K562 (cell line): ENCODE results near the gene LOXHD1. TPM values are rescaled to one million over a fixed set of nuclear protein-coding genes. Genes with fewer than 3 reads are reported as not detected.

Experiments used
- ATAC-seq: fragments of 200-7000 bp; cut with Tn5 transposase; 3 replicates; pipeline ENCODE4 v1.9.1; 2020; ENCODE audit warnings: moderate library complexity
- BruUV-seq: library from RNA; stranded (reverse); fragments of 400-500 nt; replicated peaks from 2 replicates; lab custom pipeline; 2021; lab: Mats Ljungman, UMichigan
- CTCF ChIA-PET: fragments of 300-600 bp; formaldehyde crosslinking; extraction: SDS; loops from one replicate; lab custom pipeline; 2021; ENCODE audit warnings: low intra/inter-chr PET ratio; lab: Yijun Ruan, JAX
- POLR2A ChIA-PET: fragments of 300-600, 350-650 bp; sonication (Branson Sonifier 250); formaldehyde crosslinking; extraction: SDS; loops from one replicate; lab custom pipeline; 2021; ENCODE audit warnings: antibody characterized with exemption, inconsistent platforms; lab: Yijun Ruan, JAX
- DNase-seq, 4 experiments: peaks; one replicate each; pipeline versions ENCODE4 v3.0.0 to v3.0.0-alpha.2; 2011 to 2018; ENCODE audit warnings: low spot score in 3 of 4, mixed read lengths in 3 of 4; ENCODE audit errors: extremely low read depth in 1 of 4
- FAIRE-seq: peaks from 2 replicates; lab custom pipeline; 2011; peaks lifted over from hg19 to GRCh38; lab: Jason Lieb, UNC
- H2AFZ ChIP-seq: 2 replicates; pipeline ENCODE4 v1.6.0; 2011; ENCODE audit warnings: low read depth, low read length, control low read depth, inconsistent platforms
- H3K27ac ChIP-seq: fragments of 200-600 bp; 3 replicates; pipeline ENCODE4 v1.8.0; 2011; ENCODE audit warnings: low read depth, mild to moderate bottlenecking, control low read depth, inconsistent platforms, low read length, moderate library complexity, mixed read lengths; ENCODE audit errors: extremely low read depth
- H3K27me3 ChIP-seq, 2 experiments: fragments of 300-600 bp in 1 of 2; 2 replicates in 1 of 2; 3 replicates in 1 of 2; pipeline versions ENCODE4 v1.6.0 to v1.8.0; 2011; ENCODE audit warnings: inconsistent platforms in 2 of 2, low read length in 2 of 2, mild to moderate bottlenecking in 1 of 2, mixed read lengths in 1 of 2, moderate library complexity in 1 of 2; ENCODE audit not compliant: control insufficient read depth in 2 of 2, insufficient read depth in 2 of 2
- H3K36me3 ChIP-seq: fragments of 300-600 bp; 3 replicates; pipeline ENCODE4 v1.8.0; 2011; ENCODE audit warnings: mild to moderate bottlenecking, low read length, inconsistent platforms; ENCODE audit not compliant: control insufficient read depth, insufficient read depth
- H3K4me1 ChIP-seq, 2 experiments: fragments of 200-600 bp in 1 of 2; replicated peaks in 1 of 2; 2 replicates in 1 of 2; 3 replicates in 1 of 2; pipeline versions ENCODE4 v1.5.1 to v1.8.0; 2011; ENCODE audit warnings: inconsistent platforms in 2 of 2, low read length in 2 of 2, mild to moderate bottlenecking in 1 of 2, mixed read lengths in 1 of 2, moderate library complexity in 1 of 2; ENCODE audit not compliant: control insufficient read depth in 2 of 2, insufficient read depth in 2 of 2
- H3K4me2 ChIP-seq: 2 replicates; pipeline ENCODE4 v1.6.1; 2011; ENCODE audit warnings: low read length, control low read depth, inconsistent platforms, mixed read lengths; ENCODE audit not compliant: insufficient read depth
- H3K4me3 ChIP-seq: fragments of 200-600 bp; sonication (generic), shearing (Covaris generic); 2 replicates; pipeline ENCODE4 v1.5.1; 2016; ENCODE audit warnings: control low read depth, inconsistent platforms
- H3K79me2 ChIP-seq: fragments of 200-600 bp; 3 replicates; pipeline ENCODE4 v1.8.0; 2011; ENCODE audit warnings: low read length, inconsistent platforms; ENCODE audit not compliant: control insufficient read depth, insufficient read depth
- H3K9ac ChIP-seq, 2 experiments: 2 replicates each; pipeline versions ENCODE4 v1.6.0 to v1.6.1; 2011; ENCODE audit warnings: low read depth in 2 of 2, low read length in 2 of 2, control low read depth in 1 of 2, inconsistent platforms in 1 of 2, mild to moderate bottlenecking in 1 of 2, mixed read lengths in 1 of 2; ENCODE audit not compliant: insufficient read depth in 1 of 2
- H3K9me1 ChIP-seq: one replicate; pipeline ENCODE4 v1.6.0; 2011; ENCODE audit warnings: inconsistent platforms, mild to moderate bottlenecking, low read length, moderate library complexity; ENCODE audit not compliant: control insufficient read depth, insufficient read depth
- H3K9me3 ChIP-seq: replicated peaks from 2 replicates; pipeline ENCODE4 v1.5.1; 2011; ENCODE audit warnings: low read depth, low read length, inconsistent platforms; ENCODE audit not compliant: control insufficient read depth, insufficient read depth
- H4K20me1 ChIP-seq: replicated peaks from 2 replicates; pipeline ENCODE4 v1.6.1; 2011; ENCODE audit warnings: low read length, inconsistent platforms, mixed read lengths; ENCODE audit not compliant: control insufficient read depth, insufficient read depth
- ARNT ChIP-seq, 2 experiments: fragments of 450-650 bp; IDR thresholded peaks; 2 replicates each; pipeline ENCODE4 v1.6.1; 2016; ENCODE audit warnings: mild to moderate bottlenecking in 1 of 2
- HNRNPLL ChIP-seq: fragments of 200-400 bp; formaldehyde crosslinking; IDR thresholded peaks from 2 replicates; pipeline ENCODE4 v1.6.1; 2017; ENCODE audit warnings: low read length, low read depth, mild to moderate bottlenecking; ENCODE audit not compliant: poor library complexity, severe bottlenecking
- PCBP1 ChIP-seq: fragments of 200-400 bp; formaldehyde crosslinking; IDR thresholded peaks from 2 replicates; pipeline ENCODE4 v1.6.1; 2018; ENCODE audit warnings: mild to moderate bottlenecking, low read depth, low read length; ENCODE audit not compliant: poor library complexity, severe bottlenecking
- ZNF76 ChIP-seq: fragments of 250-450 bp; sonication (Bioruptor Pico); IDR thresholded peaks from 2 replicates; pipeline ENCODE4 v1.4.0; 2020; ENCODE audit warnings: mild to moderate bottlenecking, moderate library complexity, borderline replicate concordance
- WGBS: fragments of 100-300 bp; shearing (Covaris generic); methylation state at CpG from one replicate; pipeline ENCODE4 v1.1.6; 2016; ENCODE audit warnings: low coverage, mixed read lengths; ENCODE audit not compliant: insufficient coverage; ENCODE audit errors: missing lambda C conversion rate; 5-methylcytosine and 5-hydroxymethylcytosine counted together
- in situ Hi-C: fragments of 300-500 bp; cut with MboI; formaldehyde crosslinking; loops from 4 replicates; pipeline ENCODE4 v1.15.0; 2018; ENCODE audit warnings: inconsistent platforms, mixed read lengths
- intact Hi-C: fragments of 100-400 bp; cut with micrococcal nuclease; formaldehyde crosslinking; loops from 2 replicates; pipeline ENCODE4 v1.14.2; 2022
- polyA plus RNA-seq, 8 experiments: library from polyadenylated mRNA; depleted of rRNA in 4 of 8; stranded (reverse) in 5 of 8; unstranded in 3 of 8; fragments of >200 nt; fragmentation: Nextera tagmentation in 2 of 8; fragmentation: Illumina TruSeq in 1 of 8; extraction: Ambion mirVana in 2 of 8; extraction: Trizol in 1 of 8; gene quantifications; 2 replicates each; pipeline versions ENCODE4 v1.2.1 to v1.2.3, GENCODE V29; 2011 to 2014; ENCODE audit warnings: inconsistent platforms in 1 of 8, missing spikeins in 1 of 8
- total RNA-seq, 7 experiments: library from RNA; depleted of rRNA in 6 of 7; stranded (reverse); fragments of >200 nt in 6 of 7; fragmentation: Illumina TruSeq in 2 of 7; extraction: Trizol in 2 of 7; gene quantifications; 2 replicates each; pipeline versions ENCODE4 v1.2.1 to v1.2.3, GENCODE V29; 2011 to 2021; ENCODE audit warnings: low replicate concordance in 1 of 7
- TF ChIP-seq, protein P1 (sequence below): conservative IDR thresholded peaks from 2 replicates; pipeline ENCODE4 v1.6.1; 2011; ENCODE audit warnings: low read depth, mild to moderate bottlenecking, low read length; ENCODE audit not compliant: control insufficient read depth
- TF ChIP-seq, protein P2 (sequence below): fragments of 250-450 bp; sonication (Bioruptor Pico); IDR thresholded peaks from 2 replicates; pipeline ENCODE4 v1.4.0; 2020; ENCODE audit warnings: borderline replicate concordance
- TF ChIP-seq, protein P3 (sequence below): fragments of 250-450 bp; sonication (Bioruptor Pico); IDR thresholded peaks from 2 replicates; pipeline ENCODE4 v1.4.0; 2020; ENCODE audit warnings: mild to moderate bottlenecking, moderate library complexity, borderline replicate concordance

LOXHD1 gene
- total and polyA plus RNA-seq, 9 of the 15 experiments (the other 6 are each of a cell fraction or from before 2014, with no cell fraction given) = not detected

DNA sequence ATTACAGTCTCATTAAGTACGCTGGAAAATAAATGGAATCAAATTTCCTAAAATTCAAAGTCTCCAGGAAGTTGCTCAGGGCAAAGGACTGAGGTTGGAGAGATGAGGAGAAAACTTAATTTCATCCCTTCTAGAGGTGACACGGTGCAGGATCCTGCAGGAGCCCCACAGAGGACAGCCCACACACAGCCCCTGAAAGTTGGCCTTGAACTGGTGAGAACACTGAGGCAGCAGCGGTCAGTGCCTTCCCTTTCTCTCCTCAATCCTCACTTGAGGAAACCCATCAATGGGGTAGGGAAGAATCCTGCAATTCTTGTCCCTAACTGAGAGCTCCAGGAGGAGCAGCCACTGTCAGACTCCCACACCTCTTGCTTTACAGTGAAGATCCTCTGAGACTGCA, 37.5 kb downstream of the LOXHD1 start:
- Histone ChIP-seq H3K4me3 (no peak overlapping the region), H3K4me1 (peaks cover 0 to 5% of the 10 kb centered on the region in 2 experiments; a peak in 2 of 5 replicates), H3K27ac (no peak overlapping the region), H3K27me3 (no peaks in the 10 kb centered on the region), H3K79me2 (no peaks in the 10 kb centered on the region), H3K9ac (no peak overlapping the region), H3K9me1 (no peaks in the 10 kb centered on the region), H3K36me3 (no peaks in the 10 kb centered on the region), H2AFZ (no peak overlapping the region), H3K4me2 (no peak overlapping the region), H3K9me3 (no peaks in the 10 kb centered on the region), H4K20me1 (no peaks in the 10 kb centered on the region)
- BruUV-seq = no TSS peak
- no peak for DNase-seq
- FAIRE-seq = no peak
- ATAC-seq = no peak
- TF ChIP-seq ARNT (IDR thresholded peaks at IDR 0.05) = no peak
- TF ChIP-seq, protein P1, sequence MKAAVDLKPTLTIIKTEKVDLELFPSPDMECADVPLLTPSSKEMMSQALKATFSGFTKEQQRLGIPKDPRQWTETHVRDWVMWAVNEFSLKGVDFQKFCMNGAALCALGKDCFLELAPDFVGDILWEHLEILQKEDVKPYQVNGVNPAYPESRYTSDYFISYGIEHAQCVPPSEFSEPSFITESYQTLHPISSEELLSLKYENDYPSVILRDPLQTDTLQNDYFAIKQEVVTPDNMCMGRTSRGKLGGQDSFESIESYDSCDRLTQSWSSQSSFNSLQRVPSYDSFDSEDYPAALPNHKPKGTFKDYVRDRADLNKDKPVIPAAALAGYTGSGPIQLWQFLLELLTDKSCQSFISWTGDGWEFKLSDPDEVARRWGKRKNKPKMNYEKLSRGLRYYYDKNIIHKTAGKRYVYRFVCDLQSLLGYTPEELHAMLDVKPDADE = no peak
- TF ChIP-seq, protein P2, sequence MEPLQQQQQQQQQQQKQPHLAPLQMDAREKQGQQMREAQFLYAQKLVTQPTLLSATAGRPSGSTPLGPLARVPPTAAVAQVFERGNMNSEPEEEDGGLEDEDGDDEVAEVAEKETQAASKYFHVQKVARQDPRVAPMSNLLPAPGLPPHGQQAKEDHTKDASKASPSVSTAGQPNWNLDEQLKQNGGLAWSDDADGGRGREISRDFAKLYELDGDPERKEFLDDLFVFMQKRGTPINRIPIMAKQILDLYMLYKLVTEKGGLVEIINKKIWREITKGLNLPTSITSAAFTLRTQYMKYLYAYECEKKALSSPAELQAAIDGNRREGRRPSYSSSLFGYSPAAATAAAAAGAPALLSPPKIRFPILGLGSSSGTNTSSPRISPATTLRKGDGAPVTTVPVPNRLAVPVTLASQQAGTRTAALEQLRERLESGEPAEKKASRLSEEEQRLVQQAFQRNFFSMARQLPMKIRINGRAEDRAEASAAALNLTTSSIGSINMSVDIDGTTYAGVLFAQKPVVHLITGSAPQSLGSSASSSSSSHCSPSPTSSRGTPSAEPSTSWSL = no peak
- TF ChIP-seq PCBP1 = no peak
- no peak for TF ChIP-seq HNRNPLL
- TF ChIP-seq, protein P3, sequence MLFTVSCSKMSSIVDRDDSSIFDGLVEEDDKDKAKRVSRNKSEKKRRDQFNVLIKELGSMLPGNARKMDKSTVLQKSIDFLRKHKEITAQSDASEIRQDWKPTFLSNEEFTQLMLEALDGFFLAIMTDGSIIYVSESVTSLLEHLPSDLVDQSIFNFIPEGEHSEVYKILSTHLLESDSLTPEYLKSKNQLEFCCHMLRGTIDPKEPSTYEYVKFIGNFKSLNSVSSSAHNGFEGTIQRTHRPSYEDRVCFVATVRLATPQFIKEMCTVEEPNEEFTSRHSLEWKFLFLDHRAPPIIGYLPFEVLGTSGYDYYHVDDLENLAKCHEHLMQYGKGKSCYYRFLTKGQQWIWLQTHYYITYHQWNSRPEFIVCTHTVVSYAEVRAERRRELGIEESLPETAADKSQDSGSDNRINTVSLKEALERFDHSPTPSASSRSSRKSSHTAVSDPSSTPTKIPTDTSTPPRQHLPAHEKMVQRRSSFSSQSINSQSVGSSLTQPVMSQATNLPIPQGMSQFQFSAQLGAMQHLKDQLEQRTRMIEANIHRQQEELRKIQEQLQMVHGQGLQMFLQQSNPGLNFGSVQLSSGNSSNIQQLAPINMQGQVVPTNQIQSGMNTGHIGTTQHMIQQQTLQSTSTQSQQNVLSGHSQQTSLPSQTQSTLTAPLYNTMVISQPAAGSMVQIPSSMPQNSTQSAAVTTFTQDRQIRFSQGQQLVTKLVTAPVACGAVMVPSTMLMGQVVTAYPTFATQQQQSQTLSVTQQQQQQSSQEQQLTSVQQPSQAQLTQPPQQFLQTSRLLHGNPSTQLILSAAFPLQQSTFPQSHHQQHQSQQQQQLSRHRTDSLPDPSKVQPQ (CRISPR knock-in tag) = no peak
- no peak for TF ChIP-seq ZNF76 (CRISPR knock-in tag)
- CTCF ChIA-PET = no interaction called here
- POLR2A ChIA-PET = interaction anchor here (0.7 kb wide), 1 partner anchor 11 kb away, joined by 4 read pairs; no protein-coding TSS in a partner anchor
- intact Hi-C loops (no loop called here), in situ Hi-C loops (no loop called here)
- WGBS = 0% methylated on average over 3 of the region's 3 CpGs
